Coronary artery (tissue), 2 donors: ENCODE results near the gene ABR.
"Not testable (repeated sequence)": the region's sequence is repeated elsewhere in the genome, so short reads cannot be mapped to it uniquely, and the experiment has no call there.

Experiments
- DNase-seq: peaks from one replicate; pipeline ENCODE4 v3.0.0-alpha.2; 2017; ENCODE audit warnings: low spot score
- H3K27ac ChIP-seq, 2 donors: fragments of 200-600 bp; sonication (generic); one replicate each; pipeline ENCODE4 v1.5.1; 2016 to 2019
- H3K4me3 ChIP-seq: fragments of 200-600 bp; sonication (generic); 2 replicates; pipeline ENCODE4 v1.5.1; 2016; ENCODE audit warnings: mild to moderate bottlenecking, moderate library complexity
- CTCF ChIP-seq: fragments of 200-600 bp; sonication (generic); IDR thresholded peaks from one replicate; pipeline ENCODE4 v1.5.1; 2019; ENCODE audit warnings: antibody characterized with exemption

The ABR gene

GRCh38 chr17:1070411-1070810 lies 109.4 kb downstream of the ABR start:
- no peak for DNase-seq
- H3K27ac ChIP-seq, result no peak overlapping the region
- TF ChIP-seq CTCF, result no peak
- no peak overlapping the region for H3K4me3 ChIP-seq

GRCh38 chr17:1069847-1070246 lies 109.9 kb downstream of the ABR start:
- TF ChIP-seq CTCF, result no peak
- H3K4me3 ChIP-seq, result no peak overlapping the region
- no peak for DNase-seq
- H3K27ac ChIP-seq, result no peak overlapping the region

- no peak for TF ChIP-seq CTCF
- DNase-seq, result no peak
- no peak overlapping the region for H3K4me3 ChIP-seq
- H3K27ac ChIP-seq, result no peak overlapping the region
Observed at GRCh38 chr17:1068356-1068755, 111.4 kb downstream of the ABR start.

GRCh38 chr17:1067282-1067956 lies 112.4 kb downstream of the ABR start:
- no peak for DNase-seq
- Histone ChIP-seq H3K27ac (no peak overlapping the region), H3K4me3 (no peak overlapping the region)
- TF ChIP-seq CTCF, result no peak

GRCh38 chr17:1065416-1065815 lies 114.4 kb downstream of the ABR start:
- H3K4me3 ChIP-seq, DNase-seq, H3K27ac ChIP-seq: not testable (repeated sequence)

GRCh38 chr17:1060991-1061390 lies 118.8 kb downstream of the ABR start:
- DNase-seq, result no peak
- Histone ChIP-seq H3K27ac (peak overlapping the region in 1 of 2 donors; percentile 70), H3K4me3 (no peak overlapping the region)
- TF ChIP-seq CTCF, result no peak

- DNase-seq, result no peak
- Histone ChIP-seq H3K27ac (no peak overlapping the region), H3K4me3 (no peak overlapping the region)
- TF ChIP-seq CTCF, result no peak
Observed at GRCh38 chr17:1059131-1059795, 120.5 kb downstream of the ABR start.
